HepG2 (cell line): Measurements from ENCODE around the gene MOV10L1. TPM values are rescaled to one million over a fixed set of nuclear protein-coding genes. Genes with fewer than 3 reads are reported as not detected.
A peak's percentile ranks its signal among the peaks of the same experiment; 100 is the strongest.

Source experiments
- ATAC-seq: fragments of 200-7000 bp; cut with Tn5 transposase; 3 replicates; pipeline ENCODE4 v1.9.1; 2020; ENCODE audit warnings: mild to moderate bottlenecking, moderate library complexity
- BruUV-seq: library from RNA; stranded (reverse); fragments of 400-500 nt; replicated peaks from 2 replicates; lab custom pipeline; 2021; lab: Mats Ljungman, UMichigan
- CTCF ChIA-PET: fragments of 300-600 bp; formaldehyde crosslinking; extraction: SDS; loops from one replicate; lab custom pipeline; 2021; ENCODE audit warnings: low total read pairs, inconsistent platforms, low intra/inter-chr PET ratio; lab: Yijun Ruan, JAX
- POLR2A ChIA-PET: fragments of 350-600 bp; sonication (Branson Sonifier 250); formaldehyde crosslinking; loops from one replicate; lab custom pipeline; 2020; ENCODE audit warnings: antibody characterized with exemption, inconsistent platforms; lab: Yijun Ruan, JAX
- DNase-seq: peaks from one replicate; pipeline ENCODE4 v3.0.0-alpha.2; 2015; ENCODE audit warnings: low spot score
- FAIRE-seq: peaks from 3 replicates; lab custom pipeline; 2011; peaks lifted over from hg19 to GRCh38; lab: Jason Lieb, UNC
- H2AFZ ChIP-seq: one replicate; pipeline ENCODE4 v1.6.1; 2011; ENCODE audit warnings: low read length, inconsistent platforms
- H3K27ac ChIP-seq: fragments of 300-600 bp; 3 replicates; pipeline ENCODE4 v1.8.0; 2011; ENCODE audit warnings: mixed run types, mild to moderate bottlenecking, mixed read lengths, low read length, inconsistent platforms; ENCODE audit not compliant: insufficient read depth; ENCODE audit errors: extremely low read length
- H3K27me3 ChIP-seq, 2 experiments: fragments of 200-600 bp in 1 of 2; 2 replicates in 1 of 2; 3 replicates in 1 of 2; pipeline versions ENCODE4 v1.6.0 to v1.8.0; 2011; ENCODE audit warnings: low read length in 2 of 2, mild to moderate bottlenecking in 2 of 2, moderate library complexity in 2 of 2, inconsistent platforms in 1 of 2; ENCODE audit not compliant: insufficient read depth in 2 of 2, control insufficient read depth in 1 of 2
- H3K36me3 ChIP-seq, 2 experiments: fragments of 200-600 bp in 1 of 2; replicated peaks in 1 of 2; 2 replicates in 1 of 2; 3 replicates in 1 of 2; pipeline versions ENCODE4 v1.5.1 to v1.8.0; 2011; ENCODE audit warnings: low read length in 2 of 2, inconsistent platforms in 1 of 2; ENCODE audit not compliant: insufficient read depth in 2 of 2, control insufficient read depth in 1 of 2
- H3K4me1 ChIP-seq: 2 replicates; pipeline ENCODE4 v1.5.1; 2012; ENCODE audit warnings: low read length, inconsistent platforms; ENCODE audit not compliant: insufficient read depth
- H3K4me2 ChIP-seq: 2 replicates; pipeline ENCODE4 v1.6.0; 2011; ENCODE audit warnings: low read depth, low read length, inconsistent platforms
- H3K4me3 ChIP-seq, 3 experiments: fragments of 200-600 bp in 1 of 3; sonication (generic), shearing (Covaris generic) in 1 of 3; replicated peaks in 1 of 3; 2 replicates each; pipeline ENCODE4 v1.5.1; 2011 to 2016; ENCODE audit warnings: low read length in 3 of 3, inconsistent platforms in 2 of 3, low read depth in 2 of 3, mild to moderate bottlenecking in 2 of 3, control low read depth in 1 of 3, mixed read lengths in 1 of 3; ENCODE audit not compliant: insufficient read depth in 1 of 3
- H3K79me2 ChIP-seq: one replicate; pipeline ENCODE4 v1.6.1; 2011; ENCODE audit warnings: low read length, inconsistent platforms; ENCODE audit not compliant: insufficient read depth
- H3K9ac ChIP-seq: 2 replicates; pipeline ENCODE4 v1.6.0; 2011; ENCODE audit warnings: mild to moderate bottlenecking, low read depth, low read length, inconsistent platforms; ENCODE audit not compliant: insufficient read depth
- H3K9me3 ChIP-seq: 2 replicates; pipeline ENCODE4 v1.5.1; 2012; ENCODE audit warnings: mild to moderate bottlenecking, low read length
- H4K20me1 ChIP-seq: 2 replicates; pipeline ENCODE4 v1.6.0; 2011; ENCODE audit warnings: inconsistent platforms, mild to moderate bottlenecking, low read length, moderate library complexity; ENCODE audit not compliant: insufficient read depth
- ATF4 ChIP-seq, 2 experiments: fragments of 450-650 bp in 1 of 2; sonication (generic) in 1 of 2; formaldehyde crosslinking; IDR thresholded peaks; 2 replicates each; pipeline versions ENCODE4 v1.5.0 to v1.8.0; 2020 to 2022; ENCODE audit warnings: mild to moderate bottlenecking in 1 of 2, missing genetic modification reagents in 1 of 2
- CHCHD3 ChIP-seq: sonication (generic); formaldehyde crosslinking; IDR thresholded peaks from 2 replicates; pipeline ENCODE4 v1.8.0; 2022; ENCODE audit warnings: mild to moderate bottlenecking, missing genetic modification reagents, moderate library complexity
- CREB1 ChIP-seq, 2 experiments: fragments of 450-650 bp in 1 of 2; IDR thresholded peaks; 2 replicates each; pipeline ENCODE4 v1.6.1; 2016 to 2017; ENCODE audit warnings: control low read depth in 1 of 2, mild to moderate bottlenecking in 1 of 2, missing compliant biosample characterization in 1 of 2, missing genetic modification characterization in 1 of 2
- E2F1 ChIP-seq: sonication (generic); formaldehyde crosslinking; IDR thresholded peaks from 2 replicates; pipeline ENCODE4 v1.5.0; 2020; ENCODE audit warnings: missing genetic modification reagents
- FOSL2 ChIP-seq: sonication (generic); formaldehyde crosslinking; IDR thresholded peaks from 2 replicates; pipeline ENCODE4 v1.4.0; 2020; ENCODE audit warnings: missing genetic modification reagents
- GABPA ChIP-seq, 2 experiments: IDR thresholded peaks; 2 replicates each; pipeline ENCODE4 v1.6.1; 2011 to 2016; ENCODE audit warnings: low read depth in 2 of 2, low read length in 1 of 2, missing biosample characterization in 1 of 2, missing genetic modification characterization in 1 of 2
- MYC ChIP-seq: sonication (generic); formaldehyde crosslinking; IDR thresholded peaks from 2 replicates; pipeline ENCODE4 v1.9.0; 2021; ENCODE audit warnings: missing genetic modification reagents, borderline replicate concordance
- RCOR2 ChIP-seq: IDR thresholded peaks from 2 replicates; pipeline ENCODE4 v1.6.1; 2016; ENCODE audit warnings: missing biosample characterization, missing genetic modification reagents
- TFAP4 ChIP-seq: sonication (generic); IDR thresholded peaks from 2 replicates; pipeline ENCODE4 v1.6.1; 2016; ENCODE audit warnings: low read depth, borderline replicate concordance
- ZBTB21 ChIP-seq: sonication (generic); formaldehyde crosslinking; IDR thresholded peaks from 2 replicates; pipeline ENCODE4 v1.4.0; 2020; ENCODE audit warnings: missing genetic modification reagents
- ZNF331 ChIP-seq: sonication (generic); formaldehyde crosslinking; IDR thresholded peaks from 2 replicates; pipeline ENCODE4 v1.4.0; 2020; ENCODE audit warnings: missing genetic modification reagents
- WGBS: methylation state at CpG from one replicate; pipeline ENCODE4 v1.1.6; 2017; ENCODE audit warnings: low lambda C conversion rate; 5-methylcytosine and 5-hydroxymethylcytosine counted together
- in situ Hi-C: cut with HindIII; loops from 2 replicates; pipeline ENCODE4 v1.10.0; 2017; ENCODE audit warnings: low pct_unique_long_range_greater_than_20kb; ENCODE audit not compliant: extremely low pct_ligation_motif_present
- intact Hi-C: fragments of 100-400 bp; cut with micrococcal nuclease; formaldehyde crosslinking; loops from one replicate; pipeline ENCODE4 v1.10.0; 2022; ENCODE audit not compliant: unreplicated experiment
- polyA plus RNA-seq, 8 experiments: library from polyadenylated mRNA; depleted of rRNA in 3 of 8; stranded (reverse) in 7 of 8; unstranded in 1 of 8; fragments of >200 nt; fragmentation: Illumina TruSeq in 4 of 8; extraction: Trizol in 4 of 8; gene quantifications; 2 replicates each; pipeline versions ENCODE4 v1.2.1 to v1.2.3, GENCODE V29; 2011 to 2016; ENCODE audit warnings: low read depth in 4 of 8, missing spikeins in 1 of 8, mixed read lengths in 1 of 8; ENCODE audit not compliant: insufficient read depth in 1 of 8
- total RNA-seq, 5 experiments: library from RNA; depleted of rRNA; stranded (reverse); fragments of >200 nt; fragmentation: Illumina TruSeq; extraction: Trizol; gene quantifications; 2 replicates each; pipeline ENCODE4 v1.2.3, GENCODE V29; 2016; ENCODE audit warnings: low read depth in 1 of 5

The MOV10L1 gene
- total and polyA plus RNA-seq, 2 of the 13 experiments (the other 11 are each of a cell fraction or from before 2014, with no cell fraction given): 0.11 to 0.12 TPM

GRCh38 chr22:50118557-50119168 lies 28.9 kb downstream of the MOV10L1 start:
- Histone ChIP-seq H3K4me1 (peaks cover 29% of the 10 kb centered on the region), H3K9me3 (no peaks in the 10 kb centered on the region), H3K27me3 (peaks cover 12 to 54% of the 10 kb centered on the region in 2 experiments), H3K27ac (no peak overlapping the region), H3K9ac (no peak overlapping the region), H3K4me2 (no peak overlapping the region), H4K20me1 (no peaks in the 10 kb centered on the region), H3K79me2 (no peaks in the 10 kb centered on the region), H2AFZ (no peak overlapping the region), H3K36me3 (no peaks in the 10 kb centered on the region), H3K4me3 (no peak overlapping the region)
- no peak for ATAC-seq
- in situ Hi-C loops: no loop called here
- no peak for TF ChIP-seq RCOR2 (CRISPR knock-in tag)
- TF ChIP-seq E2F1: no peak
- peak; percentile 40; the same call in 1 of the 2 replicates for TF ChIP-seq TFAP4
- no peak for TF ChIP-seq ZNF331
- TF ChIP-seq CHCHD3: no peak
- TF ChIP-seq CREB1 (IDR thresholded peaks at IDR 0.05): peak; percentile 94
- TF ChIP-seq CREB1 (CRISPR knock-in tag; IDR thresholded peaks at IDR 0.05): no peak
- peak; percentile 76 for TF ChIP-seq ZBTB21 (CRISPR knock-in tag)
- TF ChIP-seq FOSL2 (CRISPR knock-in tag): 0 out of 2 replicates have a peak, but pooled peaks have one; percentile 30
- no peak for TF ChIP-seq GABPA (IDR thresholded peaks at IDR 0.05; ENCODE audit: low read depth, low read length)
- TF ChIP-seq GABPA (CRISPR knock-in tag; IDR thresholded peaks at IDR 0.05; ENCODE audit: low read depth): no peak
- no peak for TF ChIP-seq ATF4 (CRISPR knock-in tag; IDR thresholded peaks at IDR 0.05)
- no peak for TF ChIP-seq MYC
- ChIA-PET POLR2A (no interaction called here), CTCF (no interaction called here)
- BruUV-seq: no TSS peak
- WGBS: 2% methylated on average over 9 of the region's 10 CpGs
- FAIRE-seq: no peak
- peak; percentile 10 for DNase-seq
- intact Hi-C loops: no loop called here
